Choroid plexus epithelial cell (primary cell): ENCODE data around the gene BEST4.

Source experiments
- DNase-seq: peaks from one replicate; pipeline ENCODE4 v3.0.0-alpha.2; 2010; ENCODE audit warnings: low read depth
- H3K4me3 ChIP-seq: 2 replicates; pipeline ENCODE4 v1.5.1; 2011; ENCODE audit warnings: low read depth, mild to moderate bottlenecking, control low read depth, low read length, moderate library complexity
- CTCF ChIP-seq: conservative IDR thresholded peaks from 2 replicates; pipeline ENCODE4 v1.5.1; 2011; ENCODE audit warnings: low read depth, mild to moderate bottlenecking, control low read depth, inconsistent platforms, low read length, moderate library complexity

The BEST4 gene

GRCh38 chr1:44786138-44786840 is 1.7 kb downstream of the BEST4 start:
- DNase-seq: peak; percentile 88
- TF ChIP-seq CTCF: peak; percentile 98
- H3K4me3 ChIP-seq: peak overlapping the region; percentile 56

- H3K4me3 ChIP-seq: peak overlapping the region; percentile 56
- TF ChIP-seq CTCF: no peak
- DNase-seq: no peak
Observed at GRCh38 chr1:44785501-44786137, 2.4 kb downstream of the BEST4 start.

- DNase-seq: no peak
- H3K4me3 ChIP-seq: no peak overlapping the region
- no peak for TF ChIP-seq CTCF
Observed at GRCh38 chr1:44785029-44785380, 3.0 kb downstream of the BEST4 start.

GRCh38 chr1:44784094-44785028 is 3.6 kb downstream of the BEST4 start:
- TF ChIP-seq CTCF: peak; percentile 33
- H3K4me3 ChIP-seq: peak overlapping the region; percentile 51
- no peak for DNase-seq

- no peak for TF ChIP-seq CTCF
- DNase-seq: no peak
- peak overlapping the region; percentile 51 for H3K4me3 ChIP-seq
Observed at GRCh38 chr1:44783697-44784093, 4.3 kb downstream of the BEST4 start.

- TF ChIP-seq CTCF: no peak
- no peak for DNase-seq
- no peak overlapping the region for H3K4me3 ChIP-seq
Observed at GRCh38 chr1:44780583-44781121, 7.3 kb downstream of the BEST4 start.
